H1 (cell line): ENCODE results near the gene CAMKK1. TPM values are rescaled to one million over a fixed set of nuclear protein-coding genes. Genes with fewer than 3 reads are reported as not detected.

Experiments
- CBX5 ChIP-seq: fragments of 300-800, 300-1000 bp; sonication (generic); IDR thresholded peaks from 2 replicates; pipeline ENCODE4 v1.7.1; 2016; ENCODE audit warnings: antibody characterized with exemption, low read length, low read depth
- HDAC6 ChIP-seq: IDR thresholded peaks from one replicate; pipeline ENCODE4 v1.7.1; 2012; ENCODE audit warnings: low read depth, mild to moderate bottlenecking, inconsistent platforms, low read length, moderate library complexity
- JUND ChIP-seq: IDR thresholded peaks from 2 replicates; pipeline ENCODE4 v1.6.1; 2011; ENCODE audit warnings: mild to moderate bottlenecking, improper control_type of control experiment, low read length
- NANOG ChIP-seq: IDR thresholded peaks from 2 replicates; pipeline ENCODE4 v1.6.1; 2011; ENCODE audit warnings: low read length, low read depth, mild to moderate bottlenecking, inconsistent platforms; ENCODE audit not compliant: insufficient read depth, poor library complexity, severe bottlenecking
- NRF1 ChIP-seq: IDR thresholded peaks from 2 replicates; pipeline ENCODE4 v1.6.1; 2011; ENCODE audit warnings: mild to moderate bottlenecking, low read depth, low read length, improper control_type of control experiment
- polyA plus RNA-seq, 7 experiments: library from polyadenylated mRNA; depleted of rRNA in 3 of 7; stranded (reverse) in 5 of 7; unstranded in 2 of 7; fragments of >200 nt in 5 of 7; fragments of 200-250 nt in 2 of 7; gene quantifications; 1 replicate in 5 of 7; 2 replicates in 1 of 7; 4 replicates in 1 of 7; pipeline versions ENCODE4 v1.2.1 to v1.2.3, GENCODE V29; 2011 to 2013; ENCODE audit warnings: missing spikeins in 2 of 7, mixed read lengths in 2 of 7
- total RNA-seq: library from RNA; stranded (reverse); fragmentation: NEBNext Ultra II Directional; extraction: Animal tissue kit (Norgen Biotek cat#: 25700); gene quantifications from 2 replicates; pipeline ENCODE4 v1.2.1, GENCODE V29; 2021

The CAMKK1 gene
- total and polyA plus RNA-seq, 2 of the 8 experiments (the other 6 are each of a cell fraction or from before 2014, with no cell fraction given) = 7.1 to 7.6 TPM

GRCh38 chr17:3864534-3864933, 28.3 kb downstream of the CAMKK1 start (continued):
- no peak for TF ChIP-seq NANOG
- TF ChIP-seq HDAC6 = no peak
- no peak for TF ChIP-seq NRF1
- TF ChIP-seq JUND = no peak
- no peak for TF ChIP-seq CBX5
